Uterus (tissue), 2 donors: ENCODE measurements around the gene DENND1A.

Experiments used
- CTCF ChIP-seq, 4 experiments: fragments of 200-600 bp in 2 of 4; fragments of 450-650 bp in 2 of 4; sonication (generic) in 2 of 4; IDR thresholded peaks; one replicate each; pipeline ENCODE4 v1.5.1; 2016 to 2019; ENCODE audit warnings: antibody characterized with exemption in 4 of 4, mild to moderate bottlenecking in 2 of 4, moderate library complexity in 1 of 4
- POLR2A ChIP-seq, 2 donors: fragments of 450-650 bp; IDR thresholded peaks; one replicate each; pipeline ENCODE4 v1.6.1; 2016; ENCODE audit warnings: antibody characterized with exemption in 2 of 2, mild to moderate bottlenecking in 1 of 2, moderate library complexity in 1 of 2

GRCh38 chr9:123410281-123410910 is 519.5 kb downstream of the DENND1A start:
- TF ChIP-seq CTCF (IDR thresholded peaks at IDR 0.05), result no peak
- TF ChIP-seq POLR2A (IDR thresholded peaks at IDR 0.05), result no peak
